C4-2B (cell line): ENCODE data around the gene CCDC57.

ENCODE experiments used
- H3K27ac ChIP-seq: fragments of 450-650 bp; 2 replicates; pipeline ENCODE4 v1.5.1; 2017
- ZFX ChIP-seq: fragments of 450-650 bp; IDR thresholded peaks from 2 replicates; pipeline ENCODE4 v1.6.1; 2017
- TF ChIP-seq, protein P1 (sequence below): fragments of 450-650 bp; conservative IDR thresholded peaks from 2 replicates; pipeline ENCODE4 v1.5.1; 2017; ENCODE audit warnings: mild to moderate bottlenecking

CCDC57 gene

DNA sequence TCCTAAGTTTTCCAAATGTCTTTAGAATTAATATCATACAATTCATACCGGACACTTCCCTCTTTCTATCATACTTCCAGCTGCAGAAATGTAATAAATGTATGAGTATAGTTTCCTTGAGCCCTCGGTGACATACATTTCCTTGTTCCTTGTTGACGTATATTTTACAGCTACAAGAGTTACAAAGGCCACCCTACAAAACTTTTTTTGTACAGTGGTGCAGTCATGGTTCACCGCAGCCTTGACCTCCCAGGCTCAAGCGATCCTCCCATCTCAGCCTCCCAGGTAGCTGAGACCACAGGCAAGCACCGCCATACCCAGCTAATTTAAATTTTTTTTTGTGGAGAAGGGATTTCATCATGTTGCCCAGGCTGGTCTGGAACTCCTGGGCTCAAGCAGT, 139.8 kb downstream of the CCDC57 start:
- H3K27ac ChIP-seq = peak overlapping the region; percentile 2; the same call in 1 of the 2 replicates
- TF ChIP-seq, protein P1, sequence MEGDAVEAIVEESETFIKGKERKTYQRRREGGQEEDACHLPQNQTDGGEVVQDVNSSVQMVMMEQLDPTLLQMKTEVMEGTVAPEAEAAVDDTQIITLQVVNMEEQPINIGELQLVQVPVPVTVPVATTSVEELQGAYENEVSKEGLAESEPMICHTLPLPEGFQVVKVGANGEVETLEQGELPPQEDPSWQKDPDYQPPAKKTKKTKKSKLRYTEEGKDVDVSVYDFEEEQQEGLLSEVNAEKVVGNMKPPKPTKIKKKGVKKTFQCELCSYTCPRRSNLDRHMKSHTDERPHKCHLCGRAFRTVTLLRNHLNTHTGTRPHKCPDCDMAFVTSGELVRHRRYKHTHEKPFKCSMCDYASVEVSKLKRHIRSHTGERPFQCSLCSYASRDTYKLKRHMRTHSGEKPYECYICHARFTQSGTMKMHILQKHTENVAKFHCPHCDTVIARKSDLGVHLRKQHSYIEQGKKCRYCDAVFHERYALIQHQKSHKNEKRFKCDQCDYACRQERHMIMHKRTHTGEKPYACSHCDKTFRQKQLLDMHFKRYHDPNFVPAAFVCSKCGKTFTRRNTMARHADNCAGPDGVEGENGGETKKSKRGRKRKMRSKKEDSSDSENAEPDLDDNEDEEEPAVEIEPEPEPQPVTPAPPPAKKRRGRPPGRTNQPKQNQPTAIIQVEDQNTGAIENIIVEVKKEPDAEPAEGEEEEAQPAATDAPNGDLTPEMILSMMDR = no peak
- TF ChIP-seq ZFX = no peak

GRCh38 chr17:82070611-82071010, 142.0 kb downstream of the CCDC57 start:
- no peak overlapping the region for H3K27ac ChIP-seq
- TF ChIP-seq ZFX = no peak
- TF ChIP-seq, protein P1 = no peak

DNA sequence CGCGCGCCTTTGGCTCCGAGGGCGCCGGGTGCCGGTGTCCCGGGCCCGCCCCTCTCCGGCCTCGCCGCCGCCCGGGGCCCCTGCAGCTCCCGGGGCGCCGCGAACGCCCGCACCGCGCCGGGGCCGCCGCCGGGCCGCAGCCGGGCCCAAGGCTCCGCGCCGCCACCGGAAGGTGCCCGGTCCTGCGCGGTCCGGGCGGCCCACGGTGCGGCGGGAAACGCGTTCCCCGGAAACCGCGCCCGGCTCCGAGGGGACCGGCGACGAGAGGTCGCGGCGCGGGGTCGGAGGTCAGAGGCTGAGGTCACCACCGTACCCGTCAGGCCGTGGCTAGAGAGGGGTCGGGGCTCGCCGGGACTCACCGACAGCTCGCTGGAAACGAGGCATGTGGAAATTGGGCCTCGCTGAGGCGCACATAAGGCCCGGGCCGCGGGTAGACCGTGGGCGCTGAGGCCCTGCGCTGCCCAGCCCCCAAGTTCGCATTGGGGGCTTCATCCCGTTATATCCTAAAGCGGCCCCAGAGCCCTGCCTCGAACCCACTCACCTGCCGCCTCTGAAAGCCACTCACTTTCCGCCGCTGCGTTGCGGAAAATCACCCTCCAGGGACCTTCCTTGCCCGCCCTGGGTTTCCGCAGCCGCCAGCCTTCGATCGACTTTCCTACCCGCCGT, 146.9 kb downstream of the CCDC57 start, which contains the start of gene DUS1L:
DUS1L (minus strand) TSS at position 167 of the 666 bp plus-strand sequence. CDS start 745 bp downstream, outside the sequence.
- peak; percentile 97 for TF ChIP-seq ZFX
- TF ChIP-seq, protein P1 = no peak
- peak within 1 kb of the TSS; percentile 92 for H3K27ac ChIP-seq

- TF ChIP-seq, protein P1 = no peak
- peak overlapping the region; percentile 92 for H3K27ac ChIP-seq
Observed at GRCh38 chr17:82065193-82065637, 147.4 kb downstream of the CCDC57 start.

GRCh38 chr17:82064433-82065192, 148.0 kb downstream of the CCDC57 start:
- peak overlapping the region; percentile 92 for H3K27ac ChIP-seq
- TF ChIP-seq, protein P1 = no peak
- no peak for TF ChIP-seq ZFX

DNA sequence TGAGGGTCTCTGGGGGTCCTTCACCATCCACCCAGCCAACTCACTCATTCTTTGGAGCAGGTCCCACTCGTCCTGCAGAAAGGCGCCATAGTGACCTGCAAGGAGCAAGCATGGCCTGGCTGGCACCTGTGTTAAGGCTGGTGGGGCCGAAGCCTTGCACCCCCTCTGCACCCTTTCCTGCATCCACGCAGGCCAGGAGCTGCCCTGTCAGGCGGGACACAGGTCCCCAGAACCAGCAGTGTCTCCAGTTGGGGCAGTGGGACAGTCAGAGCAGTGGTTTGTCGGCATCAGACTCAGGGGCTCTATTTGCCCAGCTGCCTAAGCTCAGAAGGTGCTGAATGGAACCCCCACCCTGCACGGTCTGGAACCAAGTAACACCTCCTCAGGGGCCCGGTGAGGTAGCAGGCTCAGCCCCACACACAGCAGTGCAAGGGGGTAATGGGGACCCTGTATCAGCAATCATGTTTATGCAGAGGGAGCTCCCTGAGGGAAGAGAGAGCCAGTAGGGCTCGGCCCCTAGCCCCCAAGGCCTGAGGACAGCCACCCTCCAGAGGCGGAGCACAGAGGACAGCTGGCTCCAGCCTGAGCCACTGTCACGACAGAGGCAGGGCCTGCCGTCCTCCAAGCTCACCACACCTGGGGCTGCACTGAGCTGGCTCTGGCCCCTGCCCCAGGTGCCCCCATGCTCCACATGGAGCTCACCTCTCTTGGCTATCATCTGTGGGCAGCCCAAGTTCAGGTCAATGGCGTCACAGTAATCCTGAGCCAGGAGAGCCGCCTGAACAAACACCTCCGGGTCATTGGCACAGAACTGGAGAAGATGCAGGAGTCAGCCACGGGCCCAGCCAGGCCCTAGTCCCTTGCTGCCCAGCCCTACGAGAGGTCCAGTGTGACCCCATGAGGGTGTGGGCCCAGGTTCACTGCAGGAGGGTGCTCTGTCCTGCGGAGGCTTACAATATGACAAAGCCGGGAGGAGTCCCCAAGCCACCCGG, 148.9 kb downstream of the CCDC57 start:
- TF ChIP-seq, protein P1 = no peak
- no peak for TF ChIP-seq ZFX
- H3K27ac ChIP-seq = peak overlapping the region; percentile 92
